HG02763 (cell line): ENCODE results near the gene PPP3CB.

Experiments
- ATAC-seq: cut with Tn5 transposase; IDR thresholded peaks from one replicate; pipeline ENCODE4 v1.9.1; 2021; ENCODE audit warnings: mild to moderate bottlenecking, moderate library complexity; ENCODE audit not compliant: unreplicated experiment

Gene PPP3CB

DNA sequence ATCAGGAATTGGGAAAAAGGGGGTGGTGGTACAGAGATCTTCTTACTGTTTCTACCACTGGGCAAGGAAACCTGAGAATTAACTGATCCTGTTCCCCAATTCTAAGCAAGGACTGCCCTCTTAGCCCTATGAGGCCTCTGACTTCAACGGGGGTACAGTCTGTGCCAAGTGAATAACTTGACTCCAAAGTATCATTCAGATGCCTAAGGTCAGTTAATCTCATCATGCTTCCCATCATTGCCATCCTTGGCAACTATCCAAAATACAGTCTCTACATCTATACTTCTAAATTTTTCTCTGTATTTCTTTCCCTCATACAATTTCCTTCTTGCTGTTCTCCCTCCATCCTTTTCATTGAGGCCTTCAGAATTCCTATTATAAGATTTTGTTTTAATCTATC is 10.5 kb downstream of the PPP3CB start:
- ATAC-seq: no peak

GRCh38 chr10:73480158-73480557 is 15.7 kb downstream of the PPP3CB start:
- no peak for ATAC-seq

DNA sequence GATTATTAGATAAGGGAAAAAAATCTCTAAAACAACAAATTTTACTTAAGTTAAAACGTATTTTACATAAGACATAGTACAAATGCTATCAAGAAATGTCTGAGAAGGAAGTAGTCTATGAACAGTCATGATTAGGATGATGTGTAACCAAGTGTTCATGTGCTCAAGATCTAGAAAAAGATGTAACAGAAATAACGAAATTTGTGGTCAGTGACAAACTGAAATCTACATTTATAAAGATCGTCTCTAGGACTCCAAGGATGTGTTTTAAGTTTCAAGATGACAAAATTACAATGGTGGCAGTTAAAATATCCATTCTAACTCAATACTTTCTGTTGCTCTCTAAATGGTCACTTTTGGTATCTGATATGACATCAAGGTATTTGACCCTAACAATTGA is 17.2 kb downstream of the PPP3CB start:
- no peak for ATAC-seq

GRCh38 chr10:73471226-73471625 is 24.6 kb downstream of the PPP3CB start:
- ATAC-seq: no peak

- ATAC-seq: no peak
Observed at GRCh38 chr10:73469579-73469978, 26.2 kb downstream of the PPP3CB start.

GRCh38 chr10:73467206-73467605 is 28.6 kb downstream of the PPP3CB start:
- ATAC-seq: no peak

DNA sequence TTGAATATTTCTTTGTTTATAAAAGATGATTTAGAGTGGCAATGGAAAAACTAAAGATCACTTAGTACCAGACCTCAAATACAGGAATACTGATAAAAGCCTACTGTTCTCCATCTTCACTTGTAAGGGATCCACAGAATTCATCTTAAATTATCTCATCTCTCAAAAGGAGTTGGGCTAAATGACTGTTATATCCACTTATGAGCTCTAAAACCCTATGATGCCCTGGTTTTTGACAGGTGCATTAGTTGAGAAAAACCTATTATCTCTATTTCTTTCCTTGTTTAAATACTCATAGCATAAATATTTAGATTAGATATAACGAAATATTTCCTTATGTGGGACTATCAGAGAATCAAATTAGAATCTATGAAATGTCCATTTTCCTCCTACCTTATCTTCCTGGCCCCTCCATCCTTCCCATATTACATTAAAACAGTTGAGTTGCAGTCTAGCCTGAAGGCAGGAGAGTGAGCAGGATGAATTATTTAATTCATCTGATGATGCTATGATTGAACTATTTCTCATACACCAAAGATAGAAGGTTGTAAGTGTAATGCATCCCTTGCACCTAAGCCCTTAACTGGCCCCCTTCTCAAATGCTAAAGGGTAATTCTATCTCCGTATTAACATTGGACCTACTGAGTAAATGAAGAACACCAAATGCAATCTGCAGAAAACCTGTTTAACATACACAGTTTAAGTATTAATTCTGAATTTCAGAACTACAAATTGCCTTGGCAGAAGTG is 29.7 kb downstream of the PPP3CB start:
- no peak for ATAC-seq

DNA sequence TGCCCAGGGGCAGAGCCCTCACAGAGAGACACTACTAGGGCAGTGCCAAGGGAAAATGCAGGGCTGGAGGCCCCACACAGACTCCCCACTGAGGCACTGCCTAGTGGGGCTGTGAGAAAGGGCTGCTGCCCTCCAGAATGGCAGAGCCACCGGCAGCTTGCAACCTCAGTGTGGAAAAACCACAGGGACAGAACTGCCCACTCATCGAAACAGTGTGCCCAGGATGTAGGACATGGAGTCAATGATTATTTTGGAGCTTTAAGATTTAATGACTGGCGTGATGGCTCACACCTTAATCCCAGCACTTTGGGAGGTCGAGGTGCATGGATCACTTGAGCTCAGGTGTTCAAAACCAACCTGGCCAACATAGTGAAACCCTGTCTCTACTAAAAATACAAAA is 34.9 kb downstream of the PPP3CB start:
- ATAC-seq: no peak

- no peak for ATAC-seq
Observed at GRCh38 chr10:73459683-73460314, 36.0 kb downstream of the PPP3CB start.

GRCh38 chr10:73456187-73456890 is 39.5 kb downstream of the PPP3CB start:
- ATAC-seq: no peak

DNA sequence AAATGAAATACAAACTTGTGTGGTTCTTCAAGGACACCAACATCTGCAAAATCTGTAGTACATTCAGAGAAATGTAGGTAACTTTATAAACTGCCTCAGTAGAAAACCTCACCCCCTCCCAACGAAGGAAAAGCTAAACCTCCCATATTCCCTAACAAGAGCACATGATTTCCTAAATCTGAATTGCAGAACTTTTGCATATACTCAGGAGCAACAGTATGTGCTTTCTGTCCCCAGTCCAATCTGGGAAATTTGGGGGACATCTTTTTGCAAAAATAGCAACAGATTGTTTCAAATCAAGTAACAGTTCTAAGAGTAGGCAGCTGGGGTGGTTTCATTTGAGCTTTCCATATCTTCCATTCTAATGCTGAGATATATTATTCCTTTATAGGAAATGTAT is 46.7 kb downstream of the PPP3CB start:
- ATAC-seq: no peak

- ATAC-seq: no peak
Observed at GRCh38 chr10:73448384-73448783, 47.4 kb downstream of the PPP3CB start.

DNA sequence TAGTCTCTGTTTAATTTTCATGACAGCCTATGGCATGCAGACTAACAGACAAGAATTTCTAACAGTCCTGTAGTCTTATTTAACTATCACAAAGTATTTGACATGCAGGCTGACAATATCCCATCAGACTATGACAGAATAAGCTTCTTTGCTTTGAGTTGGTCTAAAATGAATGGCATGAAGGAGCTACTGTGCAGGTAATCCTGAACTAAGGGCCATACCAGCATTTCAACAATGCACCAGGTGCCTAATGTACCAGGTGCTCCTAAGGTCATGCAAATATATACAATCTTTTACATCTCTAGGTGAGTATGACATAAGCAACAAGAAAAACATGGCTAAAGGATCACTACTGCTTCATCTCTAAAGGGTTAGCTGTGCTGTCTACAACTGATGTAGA is 48.9 kb downstream of the PPP3CB start:
- no peak for ATAC-seq

GRCh38 chr10:73444457-73444856 is 51.4 kb downstream of the PPP3CB start:
- no peak for ATAC-seq

DNA sequence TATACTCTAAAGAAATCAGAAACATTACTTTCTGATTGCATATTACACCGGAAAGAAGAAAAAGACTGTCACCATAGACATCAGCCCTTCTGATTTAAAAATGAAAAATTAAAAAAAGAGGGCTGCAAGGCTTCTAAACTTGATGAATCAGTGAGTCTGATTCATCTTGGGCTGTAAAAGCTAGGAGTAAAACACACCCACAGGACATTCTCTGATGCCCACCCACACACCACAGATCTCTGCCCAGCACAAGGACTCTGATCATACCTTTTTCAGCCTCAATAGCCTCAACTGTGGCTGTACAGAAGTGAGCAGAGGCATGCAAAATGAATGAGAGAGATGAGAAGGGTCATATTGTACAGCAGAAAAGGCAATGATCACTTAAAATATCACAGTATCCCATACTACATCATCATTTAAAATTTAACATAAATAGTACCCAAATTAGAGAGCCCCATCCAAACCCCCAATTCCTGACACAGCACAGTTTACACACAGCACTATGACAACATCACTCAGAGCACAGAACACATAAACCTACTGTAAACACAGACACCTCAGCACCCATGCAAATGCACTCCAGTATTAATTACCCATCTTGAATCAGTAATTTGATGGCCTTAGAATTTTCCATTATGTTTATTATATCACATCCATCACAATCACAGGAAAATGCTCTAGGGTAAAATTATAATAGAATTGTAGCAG is 56.1 kb downstream of the PPP3CB start:
- ATAC-seq: no peak

- ATAC-seq: no peak
Observed at GRCh38 chr10:73439055-73439454, 56.8 kb downstream of the PPP3CB start.

- no peak for ATAC-seq
Observed at GRCh38 chr10:73433538-73433867, 62.3 kb downstream of the PPP3CB start, which contains the start of gene MSS51. Gene MSS51 (minus strand): TSS chr10:73433561. CDS start chr10:73428284, 5,277 bp downstream.

DNA sequence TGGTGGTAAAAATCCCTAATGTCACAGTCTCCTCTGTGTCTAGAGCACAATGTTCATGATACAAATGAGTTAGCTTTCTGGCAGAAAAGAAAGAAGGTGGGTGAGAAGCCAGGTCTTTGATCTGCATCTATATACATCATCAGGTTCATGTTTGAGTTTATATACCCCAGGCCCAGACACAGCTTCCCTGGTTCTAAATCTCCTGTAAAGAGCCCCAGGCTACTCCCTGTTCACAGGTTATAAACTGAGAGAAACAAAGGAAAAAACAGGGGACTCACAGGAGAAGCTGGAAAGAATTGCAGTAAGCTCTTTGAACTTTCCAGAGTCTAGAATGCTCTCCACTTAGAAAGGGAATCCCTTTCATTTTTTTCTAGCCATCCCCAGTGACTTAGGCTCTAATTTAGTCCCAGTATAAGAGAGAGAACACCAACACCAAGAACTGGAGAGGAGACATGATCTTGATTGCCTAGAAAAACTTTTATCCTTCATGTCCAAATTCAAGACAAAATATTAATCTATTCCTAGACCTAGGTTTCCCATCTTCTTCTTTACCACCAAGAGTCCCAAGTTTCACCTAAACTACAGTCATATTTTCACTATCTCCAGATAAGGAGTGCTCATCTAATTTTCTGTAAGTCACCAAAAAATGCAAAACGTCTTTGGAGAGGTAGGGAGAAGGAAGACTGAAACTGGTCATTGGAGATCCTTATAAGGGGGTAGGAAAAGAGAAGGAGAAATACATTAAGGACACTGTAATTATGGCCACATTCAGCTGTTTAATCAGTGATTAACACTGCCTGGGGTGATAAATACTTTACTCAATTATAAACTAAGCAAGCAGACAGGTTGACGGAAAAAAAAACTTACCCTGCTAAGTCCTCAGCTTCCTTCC is 62.9 kb downstream of the PPP3CB start:
- no peak for ATAC-seq

GRCh38 chr10:73426318-73426717 is 69.5 kb downstream of the PPP3CB start:
- no peak for ATAC-seq

DNA sequence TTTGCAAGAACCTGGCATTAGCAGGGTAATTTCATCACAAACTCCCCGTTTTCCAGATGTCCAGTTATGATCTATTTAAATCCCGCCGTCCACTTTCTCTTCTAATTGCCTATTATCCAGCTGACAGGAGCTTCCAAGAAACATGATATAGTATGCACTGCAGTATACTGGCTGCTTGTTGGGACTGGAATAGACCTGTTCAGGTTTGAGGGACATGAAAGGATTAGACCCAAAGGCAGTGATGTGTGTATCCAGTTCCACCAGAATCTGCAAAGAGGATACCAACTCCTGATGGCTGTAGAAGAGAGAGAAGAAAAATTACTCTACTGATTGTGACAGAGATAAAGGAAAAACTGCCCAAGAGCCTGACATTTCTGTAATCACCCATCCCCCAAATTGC is 71.3 kb downstream of the PPP3CB start:
- no peak for ATAC-seq
